ENCODE measurements around the gene TUBGCP3. TPM values are rescaled to one million over a fixed set of nuclear protein-coding genes. Genes with fewer than 3 reads are reported as not detected.

Gene TUBGCP3
- total RNA-seq, 6 experiments from 2014 or later, result 13.0 to 20.0 (median 17.6) TPM

DNA sequence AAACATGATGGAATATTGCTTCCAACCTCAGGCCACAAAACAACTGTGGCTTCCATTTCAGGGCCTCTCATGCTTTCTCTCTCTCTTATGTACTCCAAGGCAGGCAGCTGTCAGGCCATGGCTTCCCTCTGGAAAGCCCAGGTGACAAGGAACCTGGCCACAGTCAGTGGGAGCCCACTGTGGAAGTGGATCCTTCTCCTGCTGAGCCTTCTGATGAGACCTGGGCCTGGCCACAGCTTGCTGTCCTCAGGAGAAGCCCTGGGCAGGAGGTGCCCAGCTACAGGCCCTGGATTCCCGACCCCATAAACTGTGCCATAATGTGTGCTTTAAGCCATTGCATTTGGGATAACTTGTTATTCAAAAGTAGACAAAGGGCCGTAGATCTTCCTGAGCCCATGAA is 140.6 kb downstream of the TUBGCP3 start:
- Histone ChIP-seq H3K36me3 (no peaks in the 10 kb centered on the region), H3K4me3 (no peak overlapping the region), H3K27me3 (no peaks in the 10 kb centered on the region), H3K27ac (no peak overlapping the region), H3K9me3 (no peaks in the 10 kb centered on the region), H3K4me1 (no peaks in the 10 kb centered on the region)
- ATAC-seq, result no peak
- intact Hi-C loops (cut with DNase I), result loop anchor here in 1 of 2 donors (10.0 kb wide), 1 partner anchor 983 kb away; no protein-coding TSS in a partner anchor
- DNase-seq, result peak in 1 of 3 donors; percentile 39
- 57% methylated on average over 1 of the region's 2 CpGs for WGBS (ENCODE audit: insufficient coverage, low coverage, low lambda C conversion rate, missing lambda C conversion rate)
- TF ChIP-seq POLR2A (IDR thresholded peaks at IDR 0.05), result no peak
- TF ChIP-seq, protein P1, sequence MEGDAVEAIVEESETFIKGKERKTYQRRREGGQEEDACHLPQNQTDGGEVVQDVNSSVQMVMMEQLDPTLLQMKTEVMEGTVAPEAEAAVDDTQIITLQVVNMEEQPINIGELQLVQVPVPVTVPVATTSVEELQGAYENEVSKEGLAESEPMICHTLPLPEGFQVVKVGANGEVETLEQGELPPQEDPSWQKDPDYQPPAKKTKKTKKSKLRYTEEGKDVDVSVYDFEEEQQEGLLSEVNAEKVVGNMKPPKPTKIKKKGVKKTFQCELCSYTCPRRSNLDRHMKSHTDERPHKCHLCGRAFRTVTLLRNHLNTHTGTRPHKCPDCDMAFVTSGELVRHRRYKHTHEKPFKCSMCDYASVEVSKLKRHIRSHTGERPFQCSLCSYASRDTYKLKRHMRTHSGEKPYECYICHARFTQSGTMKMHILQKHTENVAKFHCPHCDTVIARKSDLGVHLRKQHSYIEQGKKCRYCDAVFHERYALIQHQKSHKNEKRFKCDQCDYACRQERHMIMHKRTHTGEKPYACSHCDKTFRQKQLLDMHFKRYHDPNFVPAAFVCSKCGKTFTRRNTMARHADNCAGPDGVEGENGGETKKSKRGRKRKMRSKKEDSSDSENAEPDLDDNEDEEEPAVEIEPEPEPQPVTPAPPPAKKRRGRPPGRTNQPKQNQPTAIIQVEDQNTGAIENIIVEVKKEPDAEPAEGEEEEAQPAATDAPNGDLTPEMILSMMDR (IDR thresholded peaks at IDR 0.05), result no peak

DNA sequence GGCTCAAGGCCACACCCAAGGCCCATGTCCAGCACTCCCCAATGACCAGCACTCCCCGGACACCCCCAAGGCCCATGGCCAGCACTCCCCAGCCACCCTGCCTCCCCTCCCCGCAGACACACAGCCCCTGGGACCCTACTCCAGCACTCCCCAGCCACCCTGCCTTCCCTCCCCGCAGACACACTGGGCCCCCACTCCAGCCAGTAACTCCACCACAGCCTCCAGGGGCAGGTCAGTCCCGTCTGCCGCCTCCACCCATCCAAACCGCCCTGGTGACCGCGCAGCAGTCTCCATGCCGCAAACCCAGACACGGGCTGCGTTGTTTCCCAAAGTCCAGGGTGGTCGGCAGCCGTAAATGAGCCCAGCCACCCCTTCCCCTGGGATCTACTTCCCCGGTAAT is 141.1 kb downstream of the TUBGCP3 start:
- H3K4me3 ChIP-seq, result no peak overlapping the region
- ATAC-seq (no peak), DNase-seq (peak in 1 of 3 donors; percentile 52)
- H3K27me3 ChIP-seq, result no peaks in the 10 kb centered on the region
- no peak overlapping the region for H3K27ac ChIP-seq
- TF ChIP-seq, protein P1 (IDR thresholded peaks at IDR 0.05), result no peak
- TF ChIP-seq POLR2A (IDR thresholded peaks at IDR 0.05), result no peak
- H3K36me3 ChIP-seq, result no peaks in the 10 kb centered on the region
- intact Hi-C loops (cut with DNase I), result loop anchor here in 1 of 2 donors (10.0 kb wide), 1 partner anchor 982 kb away; no protein-coding TSS in a partner anchor
- WGBS (ENCODE audit: insufficient coverage, low coverage, low lambda C conversion rate, missing lambda C conversion rate), result 100% methylated on average over 4 of the region's 14 CpGs
- no peaks in the 10 kb centered on the region for H3K4me1 ChIP-seq
- no peaks in the 10 kb centered on the region for H3K9me3 ChIP-seq

DNA sequence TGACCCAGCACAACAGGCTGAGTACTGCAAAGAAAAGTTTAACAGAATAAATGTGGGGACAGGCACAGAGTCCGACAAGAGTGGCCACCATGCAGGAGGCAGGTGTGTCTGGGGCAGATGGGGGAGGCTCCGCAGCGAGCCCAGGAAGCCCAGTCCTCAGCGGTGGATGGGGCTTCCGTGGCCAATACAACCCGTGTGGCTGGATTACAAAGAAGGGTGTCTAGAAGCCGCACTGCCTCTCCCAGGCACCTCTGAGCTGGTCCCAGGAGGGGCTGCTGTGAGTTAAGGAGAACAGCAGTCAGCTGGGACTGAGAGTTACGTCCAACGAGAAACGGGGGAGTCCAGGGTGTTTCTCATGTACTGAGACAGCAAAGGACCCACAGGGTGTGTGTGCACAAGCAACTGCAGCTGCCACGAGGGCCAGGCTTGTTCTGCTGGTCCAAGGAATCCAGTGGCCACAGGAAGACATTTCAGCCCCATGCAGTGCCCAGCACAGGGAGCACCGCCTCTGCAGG is 141.5 kb downstream of the TUBGCP3 start:
- H3K4me3 ChIP-seq, result no peak overlapping the region
- H3K27ac ChIP-seq, result no peak overlapping the region
- 81% methylated on average over 7 of the region's 12 CpGs for WGBS (ENCODE audit: insufficient coverage, low coverage, low lambda C conversion rate, missing lambda C conversion rate)
- TF ChIP-seq, protein P1 (IDR thresholded peaks at IDR 0.05), result no peak
- TF ChIP-seq POLR2A (IDR thresholded peaks at IDR 0.05), result no peak
- no peaks in the 10 kb centered on the region for H3K4me1 ChIP-seq
- no peaks in the 10 kb centered on the region for H3K9me3 ChIP-seq
- no peaks in the 10 kb centered on the region for H3K36me3 ChIP-seq
- no peak for ATAC-seq
- H3K27me3 ChIP-seq, result no peaks in the 10 kb centered on the region
- intact Hi-C loops (cut with DNase I), result loop anchor here in 1 of 2 donors (10.0 kb wide), 1 partner anchor 982 kb away; no protein-coding TSS in a partner anchor
- DNase-seq, result peak in 1 of 3 donors; percentile 31

DNA sequence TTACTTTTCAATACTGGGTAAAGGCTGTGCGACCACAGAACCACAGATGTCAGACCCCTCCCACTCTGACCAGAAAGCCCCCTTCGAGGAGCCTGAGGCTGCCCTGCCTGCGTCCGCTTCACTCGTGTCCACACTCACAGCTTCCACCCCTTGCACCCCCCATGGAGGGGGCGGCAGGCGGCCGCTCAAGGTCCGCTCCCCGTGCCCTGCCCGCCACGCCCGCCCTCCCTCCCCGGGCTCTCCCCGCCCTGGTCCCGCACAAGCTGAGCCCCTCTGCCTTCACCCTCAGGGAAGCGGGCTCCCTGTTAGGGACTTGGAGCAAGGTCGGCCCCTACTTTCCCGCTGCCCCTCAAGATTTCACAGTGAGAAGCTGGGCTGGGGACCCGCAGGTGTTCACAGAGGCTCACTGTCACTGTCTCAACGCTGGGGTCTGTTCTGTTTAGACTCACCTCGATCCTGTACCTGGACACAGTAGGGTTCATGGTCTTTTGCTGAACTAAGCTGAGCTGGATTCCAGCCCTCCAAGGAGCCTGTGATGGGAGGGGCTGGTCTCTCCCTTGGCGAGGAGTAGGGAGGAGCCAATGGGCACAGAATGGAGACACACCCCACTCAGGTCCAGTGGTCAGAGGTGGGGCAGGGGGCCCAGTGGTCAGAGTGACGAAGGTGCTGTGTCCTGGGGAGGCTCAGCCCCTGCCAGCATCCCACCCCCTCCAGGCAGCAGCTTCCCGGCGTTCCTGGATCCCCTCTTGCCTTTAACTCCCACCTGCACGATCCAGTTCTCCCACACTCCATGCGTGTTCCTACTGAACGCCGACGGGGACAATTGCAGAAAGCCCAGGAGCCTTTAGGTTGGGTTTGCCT is 142.3 kb downstream of the TUBGCP3 start:
- no peaks in the 10 kb centered on the region for H3K36me3 ChIP-seq

More for the DNA sequence above, 142.3 kb downstream of the TUBGCP3 start:
- no peaks in the 10 kb centered on the region for H3K4me1 ChIP-seq
- H3K9me3 ChIP-seq, result no peaks in the 10 kb centered on the region
- ATAC-seq (no peak), DNase-seq (peak in 1 of 3 donors; percentile 48)
- intact Hi-C loops (cut with DNase I), result loop anchor here in 1 of 2 donors (10.0 kb wide), 1 partner anchor 981 kb away; no protein-coding TSS in a partner anchor
- TF ChIP-seq POLR2A (IDR thresholded peaks at IDR 0.05), result no peak
- TF ChIP-seq, protein P1 (IDR thresholded peaks at IDR 0.05), result no peak
- WGBS (ENCODE audit: insufficient coverage, low coverage, low lambda C conversion rate, missing lambda C conversion rate), result 75% methylated on average over 5 of the region's 31 CpGs
- no peak overlapping the region for H3K27ac ChIP-seq
- no peak overlapping the region for H3K4me3 ChIP-seq
- no peaks in the 10 kb centered on the region for H3K27me3 ChIP-seq
